GM12878 (cell line): ENCODE data around the gene PARM1.
"Not testable (repeated sequence)": the region's sequence is repeated elsewhere in the genome, so short reads cannot be mapped to it uniquely, and the experiment has no call there.

Source experiments
- ESRRA ChIP-seq: IDR thresholded peaks from 2 replicates; pipeline ENCODE4 v1.6.1; 2012; ENCODE audit warnings: mild to moderate bottlenecking, low read length, improper control_type of control experiment
- GABPA ChIP-seq: IDR thresholded peaks from 2 replicates; pipeline ENCODE4 v1.6.1; 2014; ENCODE audit warnings: antibody characterized with exemption, low read depth, mild to moderate bottlenecking, inconsistent platforms
- POLR2A ChIP-seq: IDR thresholded peaks from 2 replicates; pipeline ENCODE4 v1.6.1; 2011; ENCODE audit warnings: low read depth, mild to moderate bottlenecking, low read length
- RCOR1 ChIP-seq: conservative IDR thresholded peaks from 2 replicates; pipeline ENCODE4 v1.6.1; 2012; ENCODE audit warnings: low read depth, low read length, improper control_type of control experiment
- RELA ChIP-seq: fragments of 450-650 bp; IDR thresholded peaks from 2 replicates; pipeline ENCODE4 v1.8.0; 2014; ENCODE audit warnings: borderline replicate concordance; ENCODE audit not compliant: partially characterized antibody
- SRF ChIP-seq, 2 experiments: IDR thresholded peaks; 2 replicates each; pipeline ENCODE4 v1.6.1; 2011; ENCODE audit warnings: low read depth in 2 of 2, low read length in 2 of 2, mild to moderate bottlenecking in 1 of 2, moderate library complexity in 1 of 2
- TCF12 ChIP-seq: IDR thresholded peaks from 2 replicates; pipeline ENCODE4 v1.6.1; 2011; ENCODE audit warnings: low read depth, mild to moderate bottlenecking, low read length
- YBX1 ChIP-seq: fragments of 450-650 bp; IDR thresholded peaks from 2 replicates; pipeline ENCODE4 v1.6.1; 2016; ENCODE audit warnings: antibody characterized with exemption
- TF ChIP-seq, protein P1 (sequence below), 3 experiments: IDR thresholded peaks in 2 of 3; conservative IDR thresholded peaks in 1 of 3; 2 replicates each; pipeline ENCODE4 v1.5.1; 2011; ENCODE audit warnings: low read depth in 3 of 3, low read length in 3 of 3, mild to moderate bottlenecking in 3 of 3, control low read depth in 2 of 3, moderate library complexity in 2 of 3, inconsistent platforms in 1 of 3, mixed read lengths in 1 of 3; ENCODE audit not compliant: control insufficient read depth in 2 of 3, insufficient read depth in 1 of 3; ENCODE audit errors: extremely low read depth in 1 of 3
- TF ChIP-seq, protein P2 (sequence below): fragments of 450-650 bp; IDR thresholded peaks from 2 replicates; pipeline ENCODE4 v1.6.1; 2016; ENCODE audit warnings: mild to moderate bottlenecking
- TF ChIP-seq, protein P3 (sequence below): IDR thresholded peaks from 2 replicates; pipeline ENCODE4 v1.6.1; 2011; ENCODE audit warnings: low read depth, low read length, improper control_type of control experiment, borderline replicate concordance
- TF ChIP-seq, protein P4 (sequence below): fragments of 450-650 bp; IDR thresholded peaks from 2 replicates; pipeline ENCODE4 v1.6.1; 2017; ENCODE audit warnings: antibody characterized with exemption, mild to moderate bottlenecking, moderate library complexity

DNA sequence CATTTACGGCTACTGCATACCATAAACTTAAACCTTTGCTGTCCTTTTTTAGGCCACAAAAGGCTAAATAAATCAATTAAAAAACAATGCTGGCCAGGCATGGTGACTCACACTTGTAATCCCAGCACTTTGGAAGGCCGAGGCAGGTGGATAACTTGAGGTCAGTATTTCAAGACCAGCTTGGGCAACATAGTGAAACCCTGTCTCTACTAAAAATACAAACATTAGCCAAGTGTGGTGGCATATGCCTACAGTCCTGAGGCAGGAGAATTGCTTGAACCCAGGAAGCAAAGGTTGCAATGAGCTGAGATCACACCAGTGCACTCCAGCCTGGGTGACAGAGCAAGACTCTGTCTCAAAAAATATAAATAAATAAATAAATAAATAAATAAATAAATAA is 61.5 kb downstream of the PARM1 start:
- TF ChIP-seq GABPA; TCF12; POLR2A; ESRRA; SRF (IDR thresholded peaks at IDR 0.05; ENCODE audit: low read depth in 2 of 2, low read length in 2 of 2); YBX1; RELA; RCOR1: not testable (repeated sequence)
- TF ChIP-seq, protein P1, sequence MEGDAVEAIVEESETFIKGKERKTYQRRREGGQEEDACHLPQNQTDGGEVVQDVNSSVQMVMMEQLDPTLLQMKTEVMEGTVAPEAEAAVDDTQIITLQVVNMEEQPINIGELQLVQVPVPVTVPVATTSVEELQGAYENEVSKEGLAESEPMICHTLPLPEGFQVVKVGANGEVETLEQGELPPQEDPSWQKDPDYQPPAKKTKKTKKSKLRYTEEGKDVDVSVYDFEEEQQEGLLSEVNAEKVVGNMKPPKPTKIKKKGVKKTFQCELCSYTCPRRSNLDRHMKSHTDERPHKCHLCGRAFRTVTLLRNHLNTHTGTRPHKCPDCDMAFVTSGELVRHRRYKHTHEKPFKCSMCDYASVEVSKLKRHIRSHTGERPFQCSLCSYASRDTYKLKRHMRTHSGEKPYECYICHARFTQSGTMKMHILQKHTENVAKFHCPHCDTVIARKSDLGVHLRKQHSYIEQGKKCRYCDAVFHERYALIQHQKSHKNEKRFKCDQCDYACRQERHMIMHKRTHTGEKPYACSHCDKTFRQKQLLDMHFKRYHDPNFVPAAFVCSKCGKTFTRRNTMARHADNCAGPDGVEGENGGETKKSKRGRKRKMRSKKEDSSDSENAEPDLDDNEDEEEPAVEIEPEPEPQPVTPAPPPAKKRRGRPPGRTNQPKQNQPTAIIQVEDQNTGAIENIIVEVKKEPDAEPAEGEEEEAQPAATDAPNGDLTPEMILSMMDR (IDR thresholded peaks at IDR 0.05 in 2 of 3, conservative IDR thresholded peaks at IDR 0.05 in 1 of 3; ENCODE audit: control insufficient read depth in 2 of 3, extremely low read depth in 1 of 3, insufficient read depth in 1 of 3, low read depth in 3 of 3, low read length in 3 of 3), result not testable (repeated sequence)
- TF ChIP-seq, protein P2, sequence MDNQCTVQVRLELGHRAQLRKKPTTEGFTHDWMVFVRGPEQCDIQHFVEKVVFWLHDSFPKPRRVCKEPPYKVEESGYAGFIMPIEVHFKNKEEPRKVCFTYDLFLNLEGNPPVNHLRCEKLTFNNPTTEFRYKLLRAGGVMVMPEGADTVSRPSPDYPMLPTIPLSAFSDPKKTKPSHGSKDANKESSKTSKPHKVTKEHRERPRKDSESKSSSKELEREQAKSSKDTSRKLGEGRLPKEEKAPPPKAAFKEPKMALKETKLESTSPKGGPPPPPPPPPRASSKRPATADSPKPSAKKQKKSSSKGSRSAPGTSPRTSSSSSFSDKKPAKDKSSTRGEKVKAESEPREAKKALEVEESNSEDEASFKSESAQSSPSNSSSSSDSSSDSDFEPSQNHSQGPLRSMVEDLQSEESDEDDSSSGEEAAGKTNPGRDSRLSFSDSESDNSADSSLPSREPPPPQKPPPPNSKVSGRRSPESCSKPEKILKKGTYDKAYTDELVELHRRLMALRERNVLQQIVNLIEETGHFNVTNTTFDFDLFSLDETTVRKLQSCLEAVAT, result not testable (repeated sequence)
- TF ChIP-seq, protein P3, sequence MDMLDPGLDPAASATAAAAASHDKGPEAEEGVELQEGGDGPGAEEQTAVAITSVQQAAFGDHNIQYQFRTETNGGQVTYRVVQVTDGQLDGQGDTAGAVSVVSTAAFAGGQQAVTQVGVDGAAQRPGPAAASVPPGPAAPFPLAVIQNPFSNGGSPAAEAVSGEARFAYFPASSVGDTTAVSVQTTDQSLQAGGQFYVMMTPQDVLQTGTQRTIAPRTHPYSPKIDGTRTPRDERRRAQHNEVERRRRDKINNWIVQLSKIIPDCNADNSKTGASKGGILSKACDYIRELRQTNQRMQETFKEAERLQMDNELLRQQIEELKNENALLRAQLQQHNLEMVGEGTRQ, result not testable (repeated sequence)
- TF ChIP-seq, protein P4, sequence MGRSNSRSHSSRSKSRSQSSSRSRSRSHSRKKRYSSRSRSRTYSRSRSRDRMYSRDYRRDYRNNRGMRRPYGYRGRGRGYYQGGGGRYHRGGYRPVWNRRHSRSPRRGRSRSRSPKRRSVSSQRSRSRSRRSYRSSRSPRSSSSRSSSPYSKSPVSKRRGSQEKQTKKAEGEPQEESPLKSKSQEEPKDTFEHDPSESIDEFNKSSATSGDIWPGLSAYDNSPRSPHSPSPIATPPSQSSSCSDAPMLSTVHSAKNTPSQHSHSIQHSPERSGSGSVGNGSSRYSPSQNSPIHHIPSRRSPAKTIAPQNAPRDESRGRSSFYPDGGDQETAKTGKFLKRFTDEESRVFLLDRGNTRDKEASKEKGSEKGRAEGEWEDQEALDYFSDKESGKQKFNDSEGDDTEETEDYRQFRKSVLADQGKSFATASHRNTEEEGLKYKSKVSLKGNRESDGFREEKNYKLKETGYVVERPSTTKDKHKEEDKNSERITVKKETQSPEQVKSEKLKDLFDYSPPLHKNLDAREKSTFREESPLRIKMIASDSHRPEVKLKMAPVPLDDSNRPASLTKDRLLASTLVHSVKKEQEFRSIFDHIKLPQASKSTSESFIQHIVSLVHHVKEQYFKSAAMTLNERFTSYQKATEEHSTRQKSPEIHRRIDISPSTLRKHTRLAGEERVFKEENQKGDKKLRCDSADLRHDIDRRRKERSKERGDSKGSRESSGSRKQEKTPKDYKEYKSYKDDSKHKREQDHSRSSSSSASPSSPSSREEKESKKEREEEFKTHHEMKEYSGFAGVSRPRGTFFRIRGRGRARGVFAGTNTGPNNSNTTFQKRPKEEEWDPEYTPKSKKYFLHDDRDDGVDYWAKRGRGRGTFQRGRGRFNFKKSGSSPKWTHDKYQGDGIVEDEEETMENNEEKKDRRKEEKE, result not testable (repeated sequence)
